OCI-LY1 (cell line): ENCODE results near the gene CCNL2.

Experiments
- EZH2 ChIP-seq: fragments of 200-600 bp; sonication (generic), shearing (Covaris generic); IDR thresholded peaks from 2 replicates; pipeline ENCODE4 v1.8.0; 2017; ENCODE audit warnings: borderline replicate concordance, mixed run types, mild to moderate bottlenecking, antibody characterized with exemption, low read length, moderate library complexity, mixed read lengths
- TF ChIP-seq, protein P1 (sequence below): fragments of 200-600 bp; sonication (generic), shearing (Covaris generic); IDR thresholded peaks from 2 replicates; pipeline ENCODE4 v1.5.1; 2017; ENCODE audit warnings: mild to moderate bottlenecking, antibody characterized with exemption, low read length, moderate library complexity, mixed read lengths

DNA sequence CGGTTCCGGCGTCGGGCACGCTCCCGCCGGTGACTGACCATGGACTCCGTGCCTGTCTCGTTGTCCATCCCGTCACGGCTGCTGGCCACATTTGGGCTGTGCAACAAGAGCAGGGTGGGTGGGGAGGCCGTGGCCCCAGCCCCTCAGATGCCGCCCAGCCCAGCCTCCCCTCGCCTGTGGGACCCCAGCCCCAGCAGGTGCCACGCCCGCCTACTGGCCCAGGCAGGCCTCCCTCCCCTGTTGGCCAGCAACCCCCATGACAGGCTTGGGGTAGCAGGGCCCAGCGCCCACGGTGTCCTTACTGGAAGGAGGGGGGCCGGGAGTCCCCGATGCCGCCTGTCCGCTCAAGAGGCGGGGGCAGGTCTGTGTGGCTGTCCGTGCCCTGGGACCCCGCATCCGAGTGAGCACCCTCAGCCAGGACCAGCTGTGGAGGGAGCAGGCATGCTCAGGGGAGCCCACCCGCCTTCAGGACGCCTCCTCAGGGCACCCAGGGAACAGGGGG is 57.0 kb downstream of the CCNL2 start:
- TF ChIP-seq, protein P1, sequence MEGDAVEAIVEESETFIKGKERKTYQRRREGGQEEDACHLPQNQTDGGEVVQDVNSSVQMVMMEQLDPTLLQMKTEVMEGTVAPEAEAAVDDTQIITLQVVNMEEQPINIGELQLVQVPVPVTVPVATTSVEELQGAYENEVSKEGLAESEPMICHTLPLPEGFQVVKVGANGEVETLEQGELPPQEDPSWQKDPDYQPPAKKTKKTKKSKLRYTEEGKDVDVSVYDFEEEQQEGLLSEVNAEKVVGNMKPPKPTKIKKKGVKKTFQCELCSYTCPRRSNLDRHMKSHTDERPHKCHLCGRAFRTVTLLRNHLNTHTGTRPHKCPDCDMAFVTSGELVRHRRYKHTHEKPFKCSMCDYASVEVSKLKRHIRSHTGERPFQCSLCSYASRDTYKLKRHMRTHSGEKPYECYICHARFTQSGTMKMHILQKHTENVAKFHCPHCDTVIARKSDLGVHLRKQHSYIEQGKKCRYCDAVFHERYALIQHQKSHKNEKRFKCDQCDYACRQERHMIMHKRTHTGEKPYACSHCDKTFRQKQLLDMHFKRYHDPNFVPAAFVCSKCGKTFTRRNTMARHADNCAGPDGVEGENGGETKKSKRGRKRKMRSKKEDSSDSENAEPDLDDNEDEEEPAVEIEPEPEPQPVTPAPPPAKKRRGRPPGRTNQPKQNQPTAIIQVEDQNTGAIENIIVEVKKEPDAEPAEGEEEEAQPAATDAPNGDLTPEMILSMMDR: no peak
- TF ChIP-seq EZH2: no peak
